A673 (cell line): ENCODE measurements around the gene RNF157.

Experiments
- CTCF ChIP-seq: fragments of 300-800, 200-600 bp; sonication (generic); conservative IDR thresholded peaks from 2 replicates; pipeline ENCODE4 v1.5.1; 2017; ENCODE audit warnings: low read depth, mild to moderate bottlenecking, antibody characterized with exemption, low read length, moderate library complexity, mixed read lengths
- EZH2 ChIP-seq: fragments of 200-600 bp; sonication (generic); IDR thresholded peaks from 2 replicates; pipeline ENCODE4 v1.6.1; 2017; ENCODE audit warnings: borderline replicate concordance, low read depth, mild to moderate bottlenecking, mixed read lengths, antibody characterized with exemption, low read length; ENCODE audit not compliant: poor library complexity, severe bottlenecking

- TF ChIP-seq EZH2 (no peak), CTCF (no peak)
Measured at GRCh38 chr17:76131051-76131691, 109.1 kb downstream of the RNF157 start.
